ENCODE measurements around the gene ARFGAP2. TPM values are rescaled to one million over a fixed set of nuclear protein-coding genes. Genes with fewer than 3 reads are reported as not detected.

Gene ARFGAP2
- total and polyA plus RNA-seq, 9 donors, result 41.5 to 94.9 (median 74.2) TPM

GRCh38 chr11:47166368-47166767 lies 10.3 kb downstream of the ARFGAP2 start:
- no peak for DNase-seq
- Histone ChIP-seq H3K4me3 (no peak overlapping the region), H3K27me3 (no peaks in the 10 kb centered on the region), H3K36me3 (peaks cover 4% of the 10 kb centered on the region), H3K9me3 (no peaks in the 10 kb centered on the region), H3K27ac (no peak overlapping the region), H3K4me1 (ENCODE audit: insufficient read depth) (peaks cover 3% of the 10 kb centered on the region)
- TF ChIP-seq EP300 (IDR thresholded peaks at IDR 0.05) (no peak), CTCF (IDR thresholded peaks at IDR 0.05) (no peak), POLR2A (IDR thresholded peaks at IDR 0.05) (no peak)
- 89 to 94% (median 92%) methylated on average over 4 to 5 of the region's 5 CpGs for WGBS, 3 donors
- intact Hi-C loops (cut with DNase I), result loop anchor here in 1 of 4 donors (10.0 kb wide), 1 partner anchor 188 kb away; the partner anchor contains the start of gene MYBPC3

GRCh38 chr11:47165253-47165840 lies 11.3 kb downstream of the ARFGAP2 start:
- no peak for DNase-seq
- Histone ChIP-seq H3K9me3 (no peaks in the 10 kb centered on the region), H3K36me3 (peaks cover 4% of the 10 kb centered on the region), H3K4me1 (ENCODE audit: insufficient read depth) (peaks cover 3% of the 10 kb centered on the region), H3K27me3 (no peaks in the 10 kb centered on the region), H3K4me3 (no peak overlapping the region), H3K27ac (no peak overlapping the region)
- WGBS, 3 donors, result 79 to 84% (median 81%) methylated on average over 16 of the region's 16 CpGs
- no peak for TF ChIP-seq EP300 (IDR thresholded peaks at IDR 0.05)
- TF ChIP-seq POLR2A (IDR thresholded peaks at IDR 0.05), result no peak
- TF ChIP-seq CTCF (IDR thresholded peaks at IDR 0.05), result no peak
- intact Hi-C loops (cut with DNase I), result loop anchor here in 1 of 4 donors (10.0 kb wide), 1 partner anchor 189 kb away; the partner anchor contains the start of gene MYBPC3

- no peak overlapping the region for H3K27ac ChIP-seq
- peaks cover 3% of the 10 kb centered on the region for H3K4me1 ChIP-seq (ENCODE audit: insufficient read depth)
- no peak overlapping the region for H3K4me3 ChIP-seq
- no peaks in the 10 kb centered on the region for H3K9me3 ChIP-seq
- H3K36me3 ChIP-seq, result peaks cover 4% of the 10 kb centered on the region
- intact Hi-C loops (cut with DNase I), result loop anchor here in 1 of 4 donors (10.0 kb wide), 1 partner anchor 190 kb away; the partner anchor contains the start of gene MYBPC3
- TF ChIP-seq POLR2A (IDR thresholded peaks at IDR 0.05) (no peak), CTCF (IDR thresholded peaks at IDR 0.05) (no peak)
- no peak for DNase-seq
- WGBS, 3 donors, result 57 to 76% (median 65%) methylated on average over 4 of the region's 4 CpGs
- no peaks in the 10 kb centered on the region for H3K27me3 ChIP-seq
These were observed 12.4 kb downstream of the ARFGAP2 start for GRCh38 chr11:47164321-47164720.

- no peaks in the 10 kb centered on the region for H3K9me3 ChIP-seq
- TF ChIP-seq POLR2A (IDR thresholded peaks at IDR 0.05) (no peak), CTCF (IDR thresholded peaks at IDR 0.05) (no peak), EP300 (IDR thresholded peaks at IDR 0.05) (no peak)
- H3K27me3 ChIP-seq, result no peaks in the 10 kb centered on the region
- WGBS, 3 donors, result 78 to 86% (median 80%) methylated on average over 15 of the region's 15 CpGs
- intact Hi-C loops (cut with DNase I), result loop anchor here in 1 of 4 donors (10.0 kb wide), 1 partner anchor 191 kb away; the partner anchor contains the start of gene MYBPC3
- H3K27ac ChIP-seq, result no peak overlapping the region
- no peak for DNase-seq
- H3K4me3 ChIP-seq, result no peak overlapping the region
- H3K4me1 ChIP-seq (ENCODE audit: insufficient read depth), result peaks cover 3% of the 10 kb centered on the region
- peaks cover 4% of the 10 kb centered on the region for H3K36me3 ChIP-seq
These were observed 12.8 kb downstream of the ARFGAP2 start for GRCh38 chr11:47163898-47164297.
